Activated naive CD8-positive, alpha-beta T cell treated with anti-CD3 and anti-CD28 coated beads for 36 hours (primary cell): ENCODE results near the gene SPTLC2. TPM values are rescaled to one million over a fixed set of nuclear protein-coding genes. Genes with fewer than 3 reads are reported as not detected.

Source experiments
- DNase-seq: peaks from one replicate; pipeline ENCODE4 v3.0.0; 2021
- H3K27ac Mint-ChIP-seq: one replicate; pipeline ENCODE4 v1.8.0; 2022; ENCODE audit warnings: mild to moderate bottlenecking, moderate library complexity, mixed read lengths
- H3K27me3 Mint-ChIP-seq: one replicate; pipeline ENCODE4 v1.8.0; 2022; ENCODE audit warnings: mild to moderate bottlenecking, mixed read lengths
- H3K36me3 Mint-ChIP-seq: one replicate; pipeline ENCODE4 v1.8.0; 2021; ENCODE audit warnings: mild to moderate bottlenecking, mixed read lengths
- H3K4me1 Mint-ChIP-seq: one replicate; pipeline ENCODE4 v1.8.0; 2021; ENCODE audit warnings: mixed read lengths
- H3K4me3 Mint-ChIP-seq: one replicate; pipeline ENCODE4 v1.8.0; 2022; ENCODE audit warnings: mild to moderate bottlenecking, moderate library complexity, mixed read lengths
- H3K9me3 Mint-ChIP-seq: one replicate; pipeline ENCODE4 v1.8.0; 2022; ENCODE audit warnings: mixed read lengths
- total RNA-seq, 2 experiments: library from RNA; stranded (reverse); gene quantifications; one replicate each; pipeline ENCODE4 v1.2.3, GENCODE V29; 2021

Gene SPTLC2
- total RNA-seq, 2 experiments from 2014 or later: 30.7 to 36.2 TPM

DNA sequence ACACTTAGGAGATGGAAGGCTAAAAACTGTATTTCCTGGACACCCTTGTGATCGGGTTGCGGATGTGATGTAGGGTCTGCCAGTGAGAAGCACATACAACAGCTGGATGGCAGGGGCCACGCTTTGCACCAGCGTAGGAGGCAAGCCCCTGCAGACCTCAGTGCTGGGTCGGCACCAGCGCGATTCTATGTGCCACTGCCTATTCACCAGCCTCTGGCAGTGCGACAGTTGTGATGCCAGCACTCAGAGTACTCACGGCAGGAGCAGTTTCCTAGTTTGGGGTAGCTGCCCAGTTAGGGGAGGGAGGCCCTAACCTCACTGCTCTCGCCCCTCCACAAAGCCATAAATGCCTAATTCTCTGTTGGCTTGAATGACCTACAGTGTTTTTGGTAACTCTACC is 31.6 kb downstream of the SPTLC2 start:
- H3K4me1 Mint-ChIP-seq: peaks cover 29% of the 10 kb centered on the region
- no peaks in the 10 kb centered on the region for H3K27me3 Mint-ChIP-seq
- H3K36me3 Mint-ChIP-seq: peaks cover 11% of the 10 kb centered on the region
- no peak overlapping the region for H3K27ac Mint-ChIP-seq
- no peak for DNase-seq
- H3K4me3 Mint-ChIP-seq: no peak overlapping the region
- H3K9me3 Mint-ChIP-seq: peaks cover 1% of the 10 kb centered on the region

DNA sequence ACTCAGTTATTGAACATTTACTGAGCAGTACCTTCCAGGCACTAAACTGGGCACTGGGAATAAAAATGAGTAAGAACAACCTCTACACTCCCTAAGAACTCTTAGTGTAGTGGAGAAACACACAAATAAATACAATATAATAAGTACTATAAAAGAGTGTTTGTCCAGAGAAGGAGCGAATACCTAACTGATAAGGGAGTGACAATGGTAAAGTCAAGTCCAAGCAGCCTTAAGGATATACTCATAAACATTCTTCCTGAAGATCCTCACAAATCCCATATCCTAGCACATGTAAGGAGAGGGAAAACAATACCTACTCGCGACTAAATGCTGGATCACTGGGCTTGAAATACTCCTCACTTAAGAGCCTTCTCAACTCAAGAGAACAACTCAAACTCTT is 32.8 kb downstream of the SPTLC2 start:
- H3K4me3 Mint-ChIP-seq: no peak overlapping the region
- H3K4me1 Mint-ChIP-seq: peaks cover 25% of the 10 kb centered on the region
- no peaks in the 10 kb centered on the region for H3K27me3 Mint-ChIP-seq
- no peak for DNase-seq
- no peak overlapping the region for H3K27ac Mint-ChIP-seq
- peaks cover 10% of the 10 kb centered on the region for H3K36me3 Mint-ChIP-seq
- peaks cover 2% of the 10 kb centered on the region for H3K9me3 Mint-ChIP-seq

DNA sequence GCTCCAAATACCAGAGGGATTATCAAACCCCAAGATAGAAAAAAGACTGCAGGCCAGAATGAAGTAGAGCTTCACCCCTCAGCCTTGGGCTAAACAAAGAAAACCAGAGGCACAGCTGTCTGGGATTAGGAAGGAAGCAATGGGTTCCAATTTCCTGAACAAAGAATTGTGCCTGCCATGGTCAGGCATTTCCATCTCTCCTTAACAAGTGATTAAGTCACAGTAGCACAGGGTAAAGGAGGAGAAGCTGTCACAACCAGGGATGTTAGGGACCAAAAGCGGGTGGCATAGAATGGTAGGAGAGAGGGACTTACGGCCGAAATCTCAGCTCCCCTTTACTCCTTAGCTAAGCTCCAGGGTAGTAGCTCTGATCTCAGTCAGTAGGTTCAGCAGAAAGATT is 33.9 kb downstream of the SPTLC2 start:
- Mint-ChIP-seq H3K9me3 (peaks cover 2% of the 10 kb centered on the region), H3K4me1 (peaks cover 19% of the 10 kb centered on the region), H3K27ac (no peak overlapping the region), H3K4me3 (no peak overlapping the region), H3K36me3 (peaks cover 10% of the 10 kb centered on the region), H3K27me3 (no peaks in the 10 kb centered on the region)
- no peak for DNase-seq

- Mint-ChIP-seq H3K36me3 (peaks cover 8% of the 10 kb centered on the region), H3K27me3 (no peaks in the 10 kb centered on the region), H3K4me3 (no peak overlapping the region), H3K4me1 (peaks cover 19% of the 10 kb centered on the region), H3K9me3 (peaks cover 2% of the 10 kb centered on the region), H3K27ac (peak overlapping the region; percentile 51)
- DNase-seq: no peak
These were observed 35.4 kb downstream of the SPTLC2 start for GRCh38 chr14:77580964-77581505.

DNA sequence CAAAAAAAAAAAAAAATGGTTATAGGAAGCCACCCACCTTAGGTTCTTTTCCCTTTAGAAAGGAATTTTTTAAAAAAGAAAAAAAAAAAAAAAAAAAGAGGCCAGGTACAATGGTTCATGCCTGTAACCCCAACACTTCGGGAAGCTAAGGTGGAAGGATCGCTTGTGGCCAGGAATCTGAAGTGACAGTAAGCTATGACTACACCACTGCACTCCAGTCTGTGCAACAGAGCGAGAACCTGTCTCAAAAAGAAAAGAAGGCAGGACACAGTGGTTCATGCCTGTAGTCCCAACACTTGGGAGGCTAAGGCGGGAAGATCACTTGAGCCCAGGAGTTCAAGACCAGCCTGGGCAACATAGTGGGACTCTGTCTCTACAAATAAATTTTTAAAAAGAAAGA is 36.0 kb downstream of the SPTLC2 start:
- H3K36me3 Mint-ChIP-seq: peaks cover 11% of the 10 kb centered on the region
- no peaks in the 10 kb centered on the region for H3K27me3 Mint-ChIP-seq
- no peak overlapping the region for H3K27ac Mint-ChIP-seq
- H3K4me3 Mint-ChIP-seq: no peak overlapping the region
- peaks cover 19% of the 10 kb centered on the region for H3K4me1 Mint-ChIP-seq
- peaks cover 2% of the 10 kb centered on the region for H3K9me3 Mint-ChIP-seq
- no peak for DNase-seq

DNA sequence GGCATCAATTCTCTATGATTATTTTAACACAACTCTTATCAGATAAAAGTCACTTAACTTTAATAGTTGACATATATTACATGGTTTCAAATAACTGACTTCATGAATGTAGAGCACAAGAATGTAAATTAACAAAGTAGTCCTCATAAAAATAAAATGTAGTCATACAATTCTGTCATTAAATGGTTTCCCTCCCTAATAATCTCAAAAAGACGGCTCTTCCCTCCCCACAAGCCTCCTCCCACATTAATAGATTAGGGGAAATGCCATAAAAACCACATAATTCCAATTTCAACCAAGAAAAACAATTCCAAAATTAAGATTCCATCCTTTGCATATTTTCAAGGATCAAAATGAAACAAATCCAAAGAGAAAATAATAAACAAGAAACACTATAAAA is 36.7 kb downstream of the SPTLC2 start:
- Mint-ChIP-seq H3K27me3 (no peaks in the 10 kb centered on the region), H3K4me1 (peaks cover 19% of the 10 kb centered on the region), H3K36me3 (peaks cover 11% of the 10 kb centered on the region), H3K9me3 (peaks cover 2% of the 10 kb centered on the region), H3K4me3 (no peak overlapping the region), H3K27ac (no peak overlapping the region)
- no peak for DNase-seq

DNA sequence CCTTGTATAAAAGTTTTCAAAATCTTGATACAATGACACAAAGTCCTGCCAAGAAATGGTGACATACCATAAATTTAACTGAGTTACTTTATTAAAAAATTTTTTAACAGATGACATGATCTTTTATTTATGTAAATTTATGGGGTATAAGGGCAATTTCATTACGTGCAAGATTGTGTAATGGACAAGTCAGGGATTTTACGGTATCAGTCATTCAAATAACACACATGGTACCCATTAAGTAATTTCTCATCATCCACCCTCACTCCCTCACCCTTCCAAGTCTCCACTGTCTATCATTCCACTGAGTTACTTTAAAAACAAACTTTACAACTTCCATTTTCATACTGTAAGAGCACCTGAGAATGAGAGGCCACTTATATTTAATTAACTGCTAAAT is 37.4 kb downstream of the SPTLC2 start:
- DNase-seq: no peak
- H3K27ac Mint-ChIP-seq: no peak overlapping the region
- peaks cover 2% of the 10 kb centered on the region for H3K9me3 Mint-ChIP-seq
- H3K36me3 Mint-ChIP-seq: peaks cover 17% of the 10 kb centered on the region
- H3K27me3 Mint-ChIP-seq: no peaks in the 10 kb centered on the region
- no peak overlapping the region for H3K4me3 Mint-ChIP-seq
- H3K4me1 Mint-ChIP-seq: peaks cover 19% of the 10 kb centered on the region

DNA sequence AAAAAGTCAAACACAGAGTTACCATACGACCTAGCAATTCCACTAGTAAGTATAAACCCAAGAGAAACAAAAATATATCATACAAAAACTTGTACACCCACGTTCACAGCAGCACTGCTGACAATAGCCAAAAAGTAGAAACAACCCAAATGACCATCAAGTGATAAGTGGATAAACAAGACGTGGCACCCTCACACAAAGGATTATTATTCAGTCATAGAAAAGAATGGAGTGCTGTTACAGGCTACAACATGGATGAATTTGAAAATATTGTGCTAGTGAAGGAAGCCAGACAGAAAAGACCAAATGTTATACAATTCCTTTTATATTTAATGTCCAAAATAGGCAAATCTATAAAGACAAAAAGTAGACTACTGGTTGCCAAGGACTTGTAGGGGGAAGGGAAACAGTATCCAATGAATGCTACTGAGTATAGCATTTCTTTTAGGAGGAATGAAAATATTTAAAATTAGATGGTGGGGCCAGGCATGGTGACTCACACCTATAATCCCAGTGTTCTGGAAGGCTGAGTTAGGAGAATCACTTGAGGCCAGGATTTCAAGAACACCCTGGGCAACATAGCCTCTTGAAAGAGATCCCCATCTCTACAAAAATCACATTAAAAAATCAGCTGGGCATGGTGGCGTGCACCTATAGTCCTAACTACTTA is 41.9 kb downstream of the SPTLC2 start:
- H3K36me3 Mint-ChIP-seq: peaks cover 27% of the 10 kb centered on the region
- no peak overlapping the region for H3K4me3 Mint-ChIP-seq
- H3K4me1 Mint-ChIP-seq: peaks cover 2% of the 10 kb centered on the region
- no peaks in the 10 kb centered on the region for H3K9me3 Mint-ChIP-seq
- no peak for DNase-seq
- no peak overlapping the region for H3K27ac Mint-ChIP-seq
- H3K27me3 Mint-ChIP-seq: no peaks in the 10 kb centered on the region

GRCh38 chr14:77573964-77574363 is 42.5 kb downstream of the SPTLC2 start:
- Mint-ChIP-seq H3K36me3 (peaks cover 31% of the 10 kb centered on the region), H3K9me3 (no peaks in the 10 kb centered on the region), H3K4me3 (no peak overlapping the region), H3K27me3 (no peaks in the 10 kb centered on the region), H3K27ac (no peak overlapping the region), H3K4me1 (peaks cover 2% of the 10 kb centered on the region)
- DNase-seq: no peak

- Mint-ChIP-seq H3K4me1 (peaks cover 2% of the 10 kb centered on the region), H3K36me3 (peaks cover 26% of the 10 kb centered on the region), H3K9me3 (no peaks in the 10 kb centered on the region), H3K27me3 (no peaks in the 10 kb centered on the region), H3K27ac (no peak overlapping the region), H3K4me3 (no peak overlapping the region)
- no peak for DNase-seq
These were observed 45.6 kb downstream of the SPTLC2 start for GRCh38 chr14:77570706-77571268.

DNA sequence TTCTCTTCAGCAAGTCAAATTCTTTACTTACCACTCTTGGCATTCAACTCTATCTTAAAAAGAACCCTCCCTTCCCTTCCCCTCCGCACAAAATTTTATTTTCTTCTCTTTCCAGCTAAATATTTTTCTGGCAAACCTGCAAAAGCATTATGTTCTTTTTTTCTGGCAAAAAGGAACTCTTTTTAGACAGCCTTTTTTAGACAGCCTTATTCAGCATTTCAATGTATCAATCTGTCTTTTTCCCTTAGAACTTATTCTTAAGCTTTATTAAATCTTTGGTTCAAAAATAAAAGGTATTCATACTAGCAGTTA is 50.5 kb downstream of the SPTLC2 start:
- H3K4me3 Mint-ChIP-seq: no peak overlapping the region
- H3K27ac Mint-ChIP-seq: no peak overlapping the region
- DNase-seq: no peak

GRCh38 chr14:77565289-77565993 is 51.0 kb downstream of the SPTLC2 start:
- Mint-ChIP-seq H3K9me3 (no peaks in the 10 kb centered on the region), H3K4me1 (peaks cover 4% of the 10 kb centered on the region), H3K27ac (peak overlapping the region; percentile 14), H3K4me3 (no peak overlapping the region), H3K27me3 (no peaks in the 10 kb centered on the region), H3K36me3 (peaks cover 8% of the 10 kb centered on the region)
- DNase-seq: no peak

More for the DNA sequence above, 50.5 kb downstream of the SPTLC2 start:
- peaks cover 4% of the 10 kb centered on the region for H3K4me1 Mint-ChIP-seq
- H3K9me3 Mint-ChIP-seq: no peaks in the 10 kb centered on the region
- no peaks in the 10 kb centered on the region for H3K27me3 Mint-ChIP-seq
- H3K36me3 Mint-ChIP-seq: peaks cover 8% of the 10 kb centered on the region

DNA sequence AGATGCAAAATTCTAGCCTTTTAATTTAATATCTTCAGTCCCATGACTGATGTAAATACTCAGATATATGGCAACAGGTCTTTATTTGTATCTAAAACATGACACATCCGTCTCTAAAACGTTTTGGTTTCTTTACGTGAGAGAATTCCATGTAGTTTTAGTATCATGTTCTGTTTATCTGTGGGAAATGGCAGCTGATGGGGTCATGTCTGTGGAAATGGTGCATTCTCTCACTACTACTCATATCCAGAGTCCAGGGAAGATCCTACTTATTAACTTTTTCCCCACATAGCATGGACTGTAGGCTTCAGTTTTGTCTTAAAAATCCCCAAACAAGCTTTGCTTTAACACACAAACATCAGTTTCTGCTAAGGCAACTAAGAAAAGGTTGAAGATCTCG is 53.8 kb downstream of the SPTLC2 start:
- H3K4me1 Mint-ChIP-seq: peaks cover 4% of the 10 kb centered on the region
- H3K9me3 Mint-ChIP-seq: no peaks in the 10 kb centered on the region
- DNase-seq: no peak
- H3K27me3 Mint-ChIP-seq: no peaks in the 10 kb centered on the region
- no peak overlapping the region for H3K4me3 Mint-ChIP-seq
- peaks cover 2% of the 10 kb centered on the region for H3K36me3 Mint-ChIP-seq
- no peak overlapping the region for H3K27ac Mint-ChIP-seq

DNA sequence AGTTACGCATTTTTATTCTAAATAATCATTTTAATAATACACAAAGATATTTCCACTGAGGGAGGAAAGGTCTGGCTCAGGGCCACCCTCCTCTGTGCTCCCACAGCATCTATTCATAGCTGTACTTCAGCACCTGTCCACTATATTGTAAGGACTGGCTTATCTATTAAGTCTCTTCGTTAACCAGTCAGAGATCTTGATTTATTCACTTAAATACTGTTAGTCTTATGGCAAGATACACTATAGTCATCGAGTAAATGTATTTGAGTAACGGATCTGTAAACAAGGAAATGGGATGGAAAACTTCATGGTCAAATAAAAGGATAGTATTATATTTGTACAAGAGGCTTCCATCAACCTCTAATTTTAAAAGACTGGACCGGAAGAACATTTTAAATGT is 54.6 kb downstream of the SPTLC2 start:
- no peak overlapping the region for H3K27ac Mint-ChIP-seq
- DNase-seq: no peak
- no peaks in the 10 kb centered on the region for H3K27me3 Mint-ChIP-seq
- H3K9me3 Mint-ChIP-seq: no peaks in the 10 kb centered on the region
- peaks cover 8% of the 10 kb centered on the region for H3K4me1 Mint-ChIP-seq
- no peak overlapping the region for H3K4me3 Mint-ChIP-seq
- H3K36me3 Mint-ChIP-seq: peaks cover 6% of the 10 kb centered on the region

GRCh38 chr14:77559381-77559780 is 57.1 kb downstream of the SPTLC2 start:
- no peak overlapping the region for H3K27ac Mint-ChIP-seq
- H3K36me3 Mint-ChIP-seq: peaks cover 16% of the 10 kb centered on the region
- no peaks in the 10 kb centered on the region for H3K27me3 Mint-ChIP-seq
- no peak for DNase-seq
- no peaks in the 10 kb centered on the region for H3K9me3 Mint-ChIP-seq
- no peak overlapping the region for H3K4me3 Mint-ChIP-seq
- peaks cover 11% of the 10 kb centered on the region for H3K4me1 Mint-ChIP-seq
